Endothelial cell of umbilical vein (primary cell): ENCODE results near the gene SRSF3. TPM values are rescaled to one million over a fixed set of nuclear protein-coding genes. Genes with fewer than 3 reads are reported as not detected.

Source experiments
- BruUV-seq: library from RNA; stranded (reverse); fragments of 400-500 nt; replicated peaks from 2 replicates; lab custom pipeline; 2021; lab: Mats Ljungman, UMichigan
- CTCF ChIA-PET: fragments of 300-600, 350-600 bp; sonication (Branson Sonifier 250); formaldehyde crosslinking; loops from one replicate; lab custom pipeline; 2021; ENCODE audit warnings: antibody characterized with exemption, inconsistent platforms; lab: Charles Lee
- POLR2A ChIA-PET: fragments of 300-600, 350-600 bp; sonication (Branson Sonifier 250); formaldehyde crosslinking; loops from one replicate; lab custom pipeline; 2021; ENCODE audit warnings: antibody characterized with exemption, inconsistent platforms; lab: Charles Lee
- DNase-seq: peaks from one replicate; pipeline ENCODE4 v3.0.0-alpha.2; 2011; ENCODE audit warnings: low read depth, low spot score
- FAIRE-seq: peaks from 2 replicates; lab custom pipeline; 2011; peaks lifted over from hg19 to GRCh38; lab: Jason Lieb, UNC
- H2AFZ ChIP-seq: 2 replicates; pipeline ENCODE4 v1.6.0; 2012; ENCODE audit warnings: low read depth, low read length, control low read depth, inconsistent platforms
- H3K27ac ChIP-seq: 2 replicates; pipeline ENCODE4 v1.5.1; 2011; ENCODE audit warnings: low read depth, mild to moderate bottlenecking, control low read depth, low read length, moderate library complexity; ENCODE audit not compliant: insufficient read depth
- H3K27me3 ChIP-seq, 2 experiments: 2 replicates each; pipeline versions ENCODE4 v1.6.0 to v1.6.1; 2011; ENCODE audit warnings: low read length in 2 of 2, mixed read lengths in 1 of 2; ENCODE audit not compliant: control insufficient read depth in 2 of 2, insufficient read depth in 2 of 2
- H3K36me3 ChIP-seq, 2 experiments: 2 replicates in 1 of 2; 3 replicates in 1 of 2; pipeline ENCODE4 v1.5.1; 2011; ENCODE audit warnings: low read length in 2 of 2, mild to moderate bottlenecking in 1 of 2, moderate library complexity in 1 of 2; ENCODE audit not compliant: control insufficient read depth in 2 of 2, insufficient read depth in 2 of 2; ENCODE audit errors: extremely low read depth in 1 of 2
- H3K4me1 ChIP-seq: 3 replicates; pipeline ENCODE4 v1.5.1; 2011; ENCODE audit warnings: mild to moderate bottlenecking, low read length; ENCODE audit not compliant: control insufficient read depth, insufficient read depth; ENCODE audit errors: extremely low read depth
- H3K4me2 ChIP-seq: 2 replicates; pipeline ENCODE4 v1.6.1; 2011; ENCODE audit warnings: low read length, control low read depth, mixed read lengths; ENCODE audit not compliant: insufficient read depth
- H3K4me3 ChIP-seq, 3 experiments: fragments of 200-600 bp in 1 of 3; sonication (generic), shearing (Covaris generic) in 1 of 3; replicated peaks in 1 of 3; 2 replicates each; pipeline ENCODE4 v1.5.1; 2011 to 2016; ENCODE audit warnings: control low read depth in 3 of 3, low read length in 3 of 3, mild to moderate bottlenecking in 2 of 3, inconsistent platforms in 1 of 3, low read depth in 1 of 3, moderate library complexity in 1 of 3; ENCODE audit not compliant: insufficient read depth in 1 of 3
- H3K79me2 ChIP-seq: 2 replicates; pipeline ENCODE4 v1.6.0; 2012; ENCODE audit warnings: low read length, inconsistent platforms; ENCODE audit not compliant: control insufficient read depth, insufficient read depth
- H3K9ac ChIP-seq: replicated peaks from 2 replicates; pipeline ENCODE3; 2011; ENCODE audit warnings: low read length, control low read depth; ENCODE audit not compliant: insufficient read depth; ENCODE audit errors: extremely low read depth
- H3K9me1 ChIP-seq: replicated peaks from 3 replicates; pipeline ENCODE4 v1.6.0; 2011; ENCODE audit warnings: mild to moderate bottlenecking, low read length; ENCODE audit not compliant: control insufficient read depth, insufficient read depth; ENCODE audit errors: extremely low read depth
- H3K9me3 ChIP-seq: replicated peaks from 2 replicates; pipeline ENCODE4 v1.5.1; 2012; ENCODE audit warnings: low read length, inconsistent platforms; ENCODE audit not compliant: control insufficient read depth, insufficient read depth
- H4K20me1 ChIP-seq: replicated peaks from 2 replicates; pipeline ENCODE3; 2011; ENCODE audit warnings: mild to moderate bottlenecking, low read length; ENCODE audit not compliant: control insufficient read depth, insufficient read depth; ENCODE audit errors: extremely low read depth
- CTCF ChIP-seq, 2 donors: IDR thresholded peaks; 1 replicate in 1 of 2; 2 replicates in 1 of 2; pipeline ENCODE4 v1.5.1; 2011; ENCODE audit warnings: low read length in 2 of 2, mild to moderate bottlenecking in 2 of 2, moderate library complexity in 2 of 2, control low read depth in 1 of 2, inconsistent platforms in 1 of 2, low read depth in 1 of 2; ENCODE audit not compliant: insufficient read depth in 1 of 2; ENCODE audit errors: extremely low read depth in 1 of 2
- EZH2 ChIP-seq: IDR thresholded peaks from 2 replicates; pipeline ENCODE4 v1.6.1; 2012; ENCODE audit warnings: borderline replicate concordance, low read depth, mild to moderate bottlenecking, moderate library complexity, low read length, inconsistent platforms; ENCODE audit not compliant: severe bottlenecking
- FOS ChIP-seq: IDR thresholded peaks from 2 replicates; pipeline ENCODE4 v1.6.1; 2011; ENCODE audit warnings: mild to moderate bottlenecking, low read length, moderate library complexity, borderline replicate concordance; ENCODE audit not compliant: insufficient read depth
- GATA2 ChIP-seq: IDR thresholded peaks from 2 replicates; pipeline ENCODE4 v1.7.0; 2011; ENCODE audit warnings: low read depth, mild to moderate bottlenecking, moderate library complexity, mixed read lengths, low read length; ENCODE audit not compliant: insufficient read length, insufficient read depth
- JUN ChIP-seq: IDR thresholded peaks from 2 replicates; pipeline ENCODE4 v1.6.1; 2011; ENCODE audit warnings: borderline replicate concordance, low read depth; ENCODE audit not compliant: insufficient read length, insufficient read depth
- MAX ChIP-seq: IDR thresholded peaks from 2 replicates; pipeline ENCODE4 v1.6.1; 2011; ENCODE audit not compliant: insufficient read depth, insufficient read length
- MYC ChIP-seq: IDR thresholded peaks from one replicate; pipeline ENCODE4 v1.6.1; 2011; ENCODE audit warnings: mild to moderate bottlenecking, low read depth, low read length
- POLR2A ChIP-seq: IDR thresholded peaks from 2 replicates; pipeline ENCODE4 v1.6.1; 2012; ENCODE audit warnings: low read depth, mild to moderate bottlenecking, control low read depth, low read length
- POLR2AphosphoS5 ChIP-seq: IDR thresholded peaks from 2 replicates; pipeline ENCODE4 v1.6.1; 2012; ENCODE audit warnings: low read depth, mild to moderate bottlenecking, control low read depth, low read length, moderate library complexity; ENCODE audit not compliant: insufficient read depth
- dilution Hi-C: fragments of 300-500 bp; cut with MboI; formaldehyde crosslinking; loops from one replicate; pipeline ENCODE4 v1.15.0; 2019; ENCODE audit warnings: low sequenced_read_pairs; ENCODE audit not compliant: extremely low pct_ligation_motif_present
- intact Hi-C: fragments of 100-400 bp; cut with micrococcal nuclease; formaldehyde crosslinking; loops from one replicate; pipeline ENCODE4 v1.10.0; 2022
- polyA plus RNA-seq, 4 experiments: library from polyadenylated mRNA; depleted of rRNA in 3 of 4; stranded (reverse) in 3 of 4; unstranded in 1 of 4; fragments of >200 nt; gene quantifications; 2 replicates each; pipeline versions ENCODE4 v1.2.1 to v1.2.3, GENCODE V29; 2011 to 2012; ENCODE audit warnings: missing spikeins in 1 of 4
- total RNA-seq: library from RNA; stranded (reverse); gene quantifications from 2 replicates; pipeline ENCODE4 v1.2.3, GENCODE V29; 2021

SRSF3 gene
- total and polyA plus RNA-seq, 2 donors (not counting 3 experiments of a cell fraction or from before 2014, with no cell fraction given), result 317 to 393 TPM

- H3K9me1 ChIP-seq, result no peaks in the 10 kb centered on the region
- CTCF ChIA-PET, result interaction anchor here (0.8 to 1.9 kb wide), 6 partner anchors 9 to 214 kb away, joined by 3 to 8 read pairs (median 4); no protein-coding TSS in a partner anchor
- H3K27ac ChIP-seq, result peak overlapping the region; percentile 88
- no peaks in the 10 kb centered on the region for H3K9me3 ChIP-seq
- peak overlapping the region; percentile 64 to 92 (median 72) for H3K4me3 ChIP-seq
- peaks cover 22% of the 10 kb centered on the region for H3K4me1 ChIP-seq
- POLR2A ChIA-PET, result no interaction called here
- intact Hi-C loops (loop anchor here (1.0 kb wide), 1 partner anchor 123 kb away; no protein-coding TSS in a partner anchor), dilution Hi-C loops (no loop called here)
- peak overlapping the region; percentile 99 for H2AFZ ChIP-seq
- BruUV-seq, result no TSS peak
- DNase-seq (no peak), FAIRE-seq (peak; percentile 35)
- H3K9ac ChIP-seq, result peak overlapping the region; percentile 94
- peaks cover 50% of the 10 kb centered on the region for H3K79me2 ChIP-seq
- H4K20me1 ChIP-seq, result peaks cover 4% of the 10 kb centered on the region
- H3K36me3 ChIP-seq, result no peaks in the 10 kb centered on the region
- H3K27me3 ChIP-seq, result peaks cover 2 to 3% of the 10 kb centered on the region in 2 experiments
- TF ChIP-seq MYC, result no peak
- no peak for TF ChIP-seq FOS
- no peak for TF ChIP-seq EZH2
- H3K4me2 ChIP-seq, result peak overlapping the region; percentile 96
Measured at GRCh38 chr6:36545767-36546307, 48.3 kb upstream of the SRSF3 start.

GRCh38 chr6:36546308-36546919 lies 47.7 kb upstream of the SRSF3 start:
- dilution Hi-C loops (no loop called here), intact Hi-C loops (loop anchor here (1.0 kb wide), 1 partner anchor 123 kb away; no protein-coding TSS in a partner anchor)
- Histone ChIP-seq H3K4me1 (peaks cover 22% of the 10 kb centered on the region), H3K4me2 (peak overlapping the region; percentile 96), H3K27me3 (peaks cover 3 to 5% of the 10 kb centered on the region in 2 experiments), H3K27ac (peak overlapping the region; percentile 88), H2AFZ (peak overlapping the region; percentile 99), H3K79me2 (peaks cover 48% of the 10 kb centered on the region), H3K9me3 (no peaks in the 10 kb centered on the region), H3K9ac (peak overlapping the region; percentile 94), H3K9me1 (no peaks in the 10 kb centered on the region), H3K36me3 (no peaks in the 10 kb centered on the region), H4K20me1 (peaks cover 4% of the 10 kb centered on the region), H3K4me3 (peak overlapping the region; percentile 64 to 92 (median 72))
- peak; percentile 66 for DNase-seq
- ChIA-PET POLR2A (no interaction called here), CTCF (interaction anchor here (0.8 to 1.9 kb wide), 6 partner anchors 8 to 213 kb away, joined by 3 to 8 read pairs (median 4); no protein-coding TSS in a partner anchor)
- BruUV-seq, result TSS peak; percentile 52
- TF ChIP-seq FOS, result no peak
- no peak for TF ChIP-seq MAX
- no peak for TF ChIP-seq POLR2A
- no peak for TF ChIP-seq POLR2AphosphoS5
- TF ChIP-seq GATA2, result no peak
- no peak for TF ChIP-seq MYC
- no peak for TF ChIP-seq JUN
- no peak for TF ChIP-seq EZH2
- no peak for TF ChIP-seq CTCF (IDR thresholded peaks at IDR 0.05; ENCODE audit: extremely low read depth in 1 of 2, insufficient read depth in 1 of 2, low read depth in 1 of 2, low read length in 2 of 2)
- peak; percentile 21 for FAIRE-seq
